IPS DF 4.7 (cell line): ENCODE data around the gene AFDN.

Source experiments
- DNase-seq: peaks from one replicate; pipeline ENCODE4 v3.0.0-alpha.2; 2013; ENCODE audit warnings: low spot score; ENCODE audit errors: extremely low read depth

The AFDN gene, protein sequence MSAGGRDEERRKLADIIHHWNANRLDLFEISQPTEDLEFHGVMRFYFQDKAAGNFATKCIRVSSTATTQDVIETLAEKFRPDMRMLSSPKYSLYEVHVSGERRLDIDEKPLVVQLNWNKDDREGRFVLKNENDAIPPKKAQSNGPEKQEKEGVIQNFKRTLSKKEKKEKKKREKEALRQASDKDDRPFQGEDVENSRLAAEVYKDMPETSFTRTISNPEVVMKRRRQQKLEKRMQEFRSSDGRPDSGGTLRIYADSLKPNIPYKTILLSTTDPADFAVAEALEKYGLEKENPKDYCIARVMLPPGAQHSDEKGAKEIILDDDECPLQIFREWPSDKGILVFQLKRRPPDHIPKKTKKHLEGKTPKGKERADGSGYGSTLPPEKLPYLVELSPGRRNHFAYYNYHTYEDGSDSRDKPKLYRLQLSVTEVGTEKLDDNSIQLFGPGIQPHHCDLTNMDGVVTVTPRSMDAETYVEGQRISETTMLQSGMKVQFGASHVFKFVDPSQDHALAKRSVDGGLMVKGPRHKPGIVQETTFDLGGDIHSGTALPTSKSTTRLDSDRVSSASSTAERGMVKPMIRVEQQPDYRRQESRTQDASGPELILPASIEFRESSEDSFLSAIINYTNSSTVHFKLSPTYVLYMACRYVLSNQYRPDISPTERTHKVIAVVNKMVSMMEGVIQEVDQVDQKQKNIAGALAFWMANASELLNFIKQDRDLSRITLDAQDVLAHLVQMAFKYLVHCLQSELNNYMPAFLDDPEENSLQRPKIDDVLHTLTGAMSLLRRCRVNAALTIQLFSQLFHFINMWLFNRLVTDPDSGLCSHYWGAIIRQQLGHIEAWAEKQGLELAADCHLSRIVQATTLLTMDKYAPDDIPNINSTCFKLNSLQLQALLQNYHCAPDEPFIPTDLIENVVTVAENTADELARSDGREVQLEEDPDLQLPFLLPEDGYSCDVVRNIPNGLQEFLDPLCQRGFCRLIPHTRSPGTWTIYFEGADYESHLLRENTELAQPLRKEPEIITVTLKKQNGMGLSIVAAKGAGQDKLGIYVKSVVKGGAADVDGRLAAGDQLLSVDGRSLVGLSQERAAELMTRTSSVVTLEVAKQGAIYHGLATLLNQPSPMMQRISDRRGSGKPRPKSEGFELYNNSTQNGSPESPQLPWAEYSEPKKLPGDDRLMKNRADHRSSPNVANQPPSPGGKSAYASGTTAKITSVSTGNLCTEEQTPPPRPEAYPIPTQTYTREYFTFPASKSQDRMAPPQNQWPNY (N-terminal part only)

DNA sequence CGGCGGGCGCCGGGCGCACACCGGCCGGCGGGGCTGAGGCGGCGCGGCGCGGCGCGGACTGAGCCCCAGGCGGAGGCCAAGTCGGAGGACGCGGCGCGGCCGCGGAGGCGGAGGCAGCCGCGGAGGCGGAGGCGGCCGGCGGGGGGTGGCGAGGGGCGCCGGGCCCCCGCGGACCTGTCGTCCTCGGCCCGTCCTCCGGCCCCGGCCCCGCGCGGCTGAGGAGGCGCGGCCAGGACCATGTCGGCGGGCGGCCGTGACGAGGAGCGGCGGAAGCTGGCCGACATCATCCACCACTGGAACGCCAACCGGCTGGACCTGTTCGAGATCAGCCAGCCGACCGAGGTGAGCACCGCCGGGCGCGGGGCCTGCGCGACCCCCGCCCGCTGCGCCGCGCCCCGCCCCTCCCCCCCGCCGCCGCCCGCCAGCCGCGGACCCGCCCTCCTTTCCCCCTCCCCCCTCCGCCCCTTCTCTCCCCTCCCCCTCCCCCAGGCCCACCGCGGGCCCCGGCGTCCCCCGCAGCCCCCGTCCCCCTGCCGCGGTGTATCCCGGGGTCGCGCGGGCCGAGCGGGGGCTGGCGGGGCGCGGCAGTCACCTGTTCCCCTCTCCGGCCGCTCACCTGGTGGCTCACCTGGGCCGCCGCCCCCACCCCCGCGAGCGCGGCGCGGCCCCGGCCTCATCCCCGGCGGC is at the start of gene AFDN:
Gene AFDN, plus strand, starts transcription at position 16 of the 687 bp plus-strand sequence. Its CDS starts 222 bp downstream, at position 238.
- no peak for DNase-seq

DNA sequence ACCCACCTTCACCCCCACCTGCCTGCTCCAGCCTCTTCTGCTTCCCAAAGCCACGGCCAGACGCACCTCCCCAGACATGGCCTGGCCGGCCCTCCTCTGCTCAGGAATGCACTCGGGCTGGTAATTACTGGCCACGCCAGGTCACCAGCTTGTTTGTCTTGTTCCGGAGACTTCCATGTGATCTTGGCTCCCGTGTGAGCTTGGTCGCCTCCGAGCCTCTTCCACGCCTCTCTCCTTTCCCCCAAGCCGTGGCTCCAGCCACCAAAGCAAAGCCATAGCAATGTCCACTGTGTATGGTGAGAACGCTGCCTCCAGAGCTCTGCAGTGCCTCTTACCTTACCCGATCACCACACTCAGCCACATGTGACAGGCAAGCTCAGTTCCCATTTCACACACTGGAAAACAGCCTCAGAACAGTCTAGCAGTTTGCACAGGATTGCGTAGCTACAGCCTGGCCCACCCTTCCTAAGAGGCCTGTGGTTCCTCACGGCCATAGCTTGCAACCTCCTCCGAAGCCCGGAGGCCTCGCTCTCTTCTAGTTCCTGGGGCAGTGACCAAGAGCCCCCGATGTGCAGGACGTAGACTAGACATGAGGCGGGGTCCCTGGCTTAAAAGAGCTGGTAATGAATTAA is 48.1 kb upstream of the AFDN start:
- DNase-seq: no peak

DNA sequence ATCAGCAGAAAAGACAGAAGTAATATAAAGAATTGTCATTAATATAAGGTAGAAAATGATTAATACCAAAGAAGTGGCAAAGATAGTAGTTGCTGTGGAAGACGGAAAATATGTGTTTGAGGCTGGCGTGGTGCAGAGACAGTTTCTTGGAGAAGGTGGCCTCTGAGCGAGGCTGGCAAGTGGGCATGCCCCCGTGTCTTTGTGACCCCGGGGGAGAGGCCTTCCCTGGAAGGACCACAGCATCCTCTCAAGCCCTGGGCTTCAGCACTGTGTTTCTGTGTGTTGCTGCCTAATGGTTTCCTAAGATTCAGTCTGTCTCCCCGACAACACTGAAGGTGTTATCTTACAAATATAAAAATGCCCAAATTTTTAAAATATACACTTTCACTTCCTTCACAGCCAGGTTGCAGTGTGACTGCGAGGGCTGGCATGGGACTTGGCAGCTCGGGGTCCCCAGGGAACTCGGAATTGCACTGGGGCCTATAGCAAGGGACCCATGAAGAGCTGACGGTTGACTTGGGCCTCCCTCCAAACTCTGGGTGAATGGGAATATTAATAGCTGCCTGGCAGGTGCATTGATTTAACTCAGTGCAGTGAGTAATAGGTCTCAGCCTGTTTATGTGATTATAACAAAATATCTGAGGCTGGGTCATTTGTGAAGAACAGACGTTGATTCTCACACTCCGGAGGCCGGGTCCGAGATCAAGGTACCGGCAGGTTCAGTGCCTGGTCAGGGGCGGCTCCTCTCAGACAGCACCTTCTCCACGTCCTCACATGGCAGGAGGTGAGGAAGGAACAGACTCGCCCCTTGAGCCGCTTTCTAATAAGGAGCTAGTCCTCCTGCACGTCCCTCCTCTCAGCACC is 47.4 kb upstream of the AFDN start:
- DNase-seq: no peak

DNA sequence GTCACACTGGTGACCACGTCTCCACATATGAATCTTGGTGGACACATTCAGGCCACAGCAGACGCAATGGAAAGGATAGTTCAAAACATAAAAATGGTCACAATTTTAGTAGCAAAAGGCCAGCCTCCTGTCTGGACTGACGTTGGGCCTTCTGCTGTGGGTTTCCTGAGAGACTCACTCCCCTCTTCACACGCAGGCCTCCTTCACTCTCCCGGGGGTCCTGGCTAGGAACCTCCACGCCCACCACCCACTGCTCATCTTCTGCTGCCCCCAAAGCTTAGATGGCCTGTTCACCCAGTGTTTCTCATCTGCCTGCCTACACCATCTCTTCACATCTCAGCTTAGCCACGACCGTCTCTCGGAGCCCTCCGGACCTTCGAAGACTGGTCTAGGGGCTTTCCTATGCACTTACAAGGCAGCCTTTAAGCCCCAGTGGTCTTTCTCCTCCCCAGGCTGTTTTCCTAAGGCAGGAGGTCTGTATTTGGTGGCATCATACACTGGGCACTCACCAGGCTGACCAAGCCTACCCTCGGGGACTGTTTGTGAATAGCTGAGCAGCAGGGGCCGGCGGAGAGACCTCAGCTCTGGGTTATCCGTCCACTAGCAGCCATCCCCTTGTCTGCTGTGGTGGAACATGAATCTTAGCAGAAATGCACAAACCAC is 46.6 kb upstream of the AFDN start:
- no peak for DNase-seq

DNA sequence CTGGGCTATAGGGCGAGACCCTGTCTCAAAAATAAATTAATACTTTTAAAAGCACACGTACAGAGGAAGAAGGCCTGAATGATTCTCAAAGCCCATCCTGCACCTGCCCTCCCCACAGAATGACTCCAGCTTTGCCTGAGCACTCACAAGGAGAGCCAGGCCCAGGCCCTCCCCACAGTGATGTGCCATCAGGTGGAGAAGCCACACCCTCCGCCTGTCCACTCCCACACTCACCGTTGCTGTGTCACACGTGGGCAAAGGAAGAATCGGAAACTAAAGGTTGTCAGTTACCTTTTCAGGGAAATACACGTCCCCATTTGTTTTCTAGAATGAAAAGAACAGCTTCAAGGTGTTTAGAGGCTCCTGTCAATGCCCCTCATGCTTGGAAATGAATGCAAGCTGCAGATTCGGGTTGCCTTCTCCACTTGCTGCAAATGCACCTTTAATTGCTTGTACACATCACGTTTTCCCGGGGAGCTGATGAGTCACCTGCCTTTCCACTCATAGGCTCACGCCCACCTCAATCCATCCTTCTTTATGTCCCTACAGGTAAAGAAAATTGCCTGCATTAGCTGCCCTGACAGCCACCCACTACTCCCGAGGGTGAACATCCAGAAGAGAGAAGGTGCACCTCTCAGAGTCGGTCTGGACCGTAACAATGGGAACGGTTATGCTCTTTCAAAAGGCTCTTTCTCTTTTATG is 45.5 kb upstream of the AFDN start:
- no peak for DNase-seq

DNA sequence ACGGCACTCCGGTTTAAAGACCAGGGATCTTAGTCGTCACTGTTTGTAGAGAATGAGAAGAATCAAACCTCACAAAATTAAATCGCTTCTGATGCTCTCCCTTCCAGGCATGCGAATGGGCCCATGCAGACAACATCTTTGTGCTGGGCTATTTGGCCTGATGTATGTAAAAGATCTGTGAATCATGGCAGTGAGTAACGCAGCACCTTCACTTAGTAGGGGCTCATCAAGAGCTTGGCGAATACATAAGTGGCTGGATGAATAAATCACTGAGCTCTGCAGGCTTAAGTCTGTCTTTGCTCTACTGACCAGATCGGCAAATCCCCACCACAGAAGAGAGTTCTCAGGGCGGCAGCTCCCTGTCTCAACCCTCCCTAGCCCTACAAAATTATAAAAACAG is 44.8 kb upstream of the AFDN start:
- DNase-seq: no peak

DNA sequence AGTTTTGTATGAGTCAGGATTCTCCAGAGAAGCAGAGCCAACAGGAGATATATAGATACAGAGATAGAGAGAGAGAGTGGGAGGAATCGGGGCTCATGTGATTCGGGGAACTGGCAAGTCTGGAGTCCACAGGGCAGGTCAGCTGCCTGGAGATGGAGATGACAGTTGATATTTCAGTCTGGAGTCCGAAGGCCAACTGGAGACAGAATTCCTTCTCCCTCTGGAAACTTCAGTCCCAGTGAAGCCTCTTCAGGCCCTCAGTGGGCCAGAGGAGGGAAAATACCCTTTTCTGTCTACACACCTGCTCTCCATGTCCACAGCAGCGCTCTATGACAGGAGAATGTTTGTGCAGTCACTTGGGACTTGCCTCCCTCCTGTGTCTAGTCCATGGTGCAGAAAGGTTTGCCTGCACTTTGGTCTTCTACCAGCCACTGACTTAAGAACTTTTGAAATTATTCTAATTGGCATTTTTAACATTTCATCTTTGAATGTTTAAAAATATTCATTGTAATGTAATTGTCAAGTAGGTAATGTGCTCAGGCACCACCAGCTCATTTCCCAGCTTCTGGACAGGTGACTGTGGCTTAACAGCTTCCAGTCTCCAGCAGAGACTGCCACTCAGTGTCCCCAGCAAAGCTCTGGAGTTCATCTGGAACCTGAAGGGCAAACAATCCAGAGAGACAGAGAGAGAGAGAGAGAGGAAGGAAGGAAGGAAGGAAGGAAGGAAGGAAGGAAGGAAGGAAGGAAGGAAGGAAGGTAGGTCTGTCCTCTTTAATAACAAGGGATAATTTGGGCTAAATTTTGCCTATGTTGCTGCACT is 43.8 kb upstream of the AFDN start:
- DNase-seq: no peak

DNA sequence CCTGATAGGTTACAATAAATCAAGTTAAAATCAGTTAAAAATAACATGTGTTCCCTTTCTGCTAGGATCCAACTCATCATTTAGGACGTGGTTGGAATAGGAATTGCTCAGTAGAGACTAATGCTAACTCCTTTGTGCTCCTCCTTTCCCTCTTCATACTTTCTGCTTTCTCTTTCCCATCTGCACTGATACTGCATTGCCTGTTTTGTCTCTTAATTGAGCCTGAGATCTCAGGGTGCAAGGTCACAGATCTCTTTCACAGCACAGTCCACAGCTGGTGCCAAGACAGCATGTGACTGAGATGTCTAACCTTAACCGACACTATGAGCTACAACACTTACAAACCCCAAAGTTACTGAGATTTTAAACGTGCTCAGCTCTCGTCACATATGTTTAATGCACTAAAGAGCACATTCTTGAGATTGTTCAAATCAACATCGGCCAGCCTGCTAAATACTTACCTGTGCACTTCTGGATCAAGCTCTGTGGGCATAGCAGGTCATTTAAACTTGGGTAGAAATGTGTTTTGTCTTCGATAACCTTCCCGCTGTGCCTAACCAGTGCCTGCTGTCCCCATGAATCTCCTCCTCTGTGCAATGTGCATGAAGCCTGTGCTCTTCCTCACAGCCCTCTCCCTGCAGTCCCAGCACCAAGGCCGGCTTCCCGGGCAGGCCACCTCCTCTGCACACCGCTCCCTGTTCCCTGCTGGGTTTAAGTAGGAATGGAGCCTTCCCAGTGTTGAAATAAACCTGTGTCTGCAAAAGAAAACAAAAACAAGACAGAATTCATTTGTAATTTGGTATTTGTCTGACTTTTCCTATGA is 39.6 kb upstream of the AFDN start:
- DNase-seq: no peak

DNA sequence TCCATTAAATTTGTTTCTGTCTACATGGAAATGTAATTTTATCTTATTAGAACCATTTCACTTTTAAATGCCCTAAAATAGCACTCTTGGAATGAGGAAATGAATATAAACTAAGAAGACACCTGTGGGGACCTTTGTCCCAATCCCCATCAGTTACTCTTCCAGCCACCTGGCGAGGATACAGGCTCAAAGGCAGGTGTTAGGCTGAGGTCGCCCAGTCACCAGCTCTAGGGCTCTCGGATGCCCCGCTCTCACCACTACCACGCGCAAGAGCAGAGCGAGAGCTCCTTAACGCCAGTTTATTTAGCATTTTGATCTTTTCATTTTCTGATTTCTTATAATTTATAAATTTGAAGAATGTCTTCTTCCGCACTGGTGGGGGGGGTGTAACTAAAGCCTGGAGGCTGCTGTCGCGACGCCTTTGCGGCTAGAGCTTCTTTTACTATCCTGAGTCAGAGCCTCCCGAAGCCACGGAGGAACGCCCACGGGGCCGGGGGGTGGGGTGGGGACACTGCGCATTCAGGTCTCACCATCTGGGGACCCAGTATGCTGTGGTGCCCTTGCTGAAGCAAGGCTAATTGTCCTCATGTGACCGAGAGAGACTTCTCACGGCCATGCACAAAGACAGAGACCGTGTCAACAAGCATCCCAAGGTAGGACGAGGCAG is 38.7 kb upstream of the AFDN start:
- DNase-seq: no peak

DNA sequence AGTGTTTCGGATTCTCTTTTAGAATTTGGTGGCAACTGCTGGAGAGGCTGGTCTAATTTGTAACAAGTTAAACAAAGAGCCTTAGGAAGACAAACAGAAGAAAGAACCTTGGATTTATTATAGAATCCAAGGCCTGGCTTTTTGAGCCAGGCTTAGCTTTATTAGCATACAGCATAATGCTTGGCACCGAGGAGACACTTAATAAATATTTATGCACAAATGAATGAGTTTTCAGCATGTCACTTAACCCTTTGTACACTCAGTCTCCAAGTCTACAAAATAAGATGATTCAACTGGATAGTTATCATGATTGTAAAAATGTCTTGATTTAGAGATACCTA is 38.2 kb upstream of the AFDN start:
- DNase-seq: no peak

DNA sequence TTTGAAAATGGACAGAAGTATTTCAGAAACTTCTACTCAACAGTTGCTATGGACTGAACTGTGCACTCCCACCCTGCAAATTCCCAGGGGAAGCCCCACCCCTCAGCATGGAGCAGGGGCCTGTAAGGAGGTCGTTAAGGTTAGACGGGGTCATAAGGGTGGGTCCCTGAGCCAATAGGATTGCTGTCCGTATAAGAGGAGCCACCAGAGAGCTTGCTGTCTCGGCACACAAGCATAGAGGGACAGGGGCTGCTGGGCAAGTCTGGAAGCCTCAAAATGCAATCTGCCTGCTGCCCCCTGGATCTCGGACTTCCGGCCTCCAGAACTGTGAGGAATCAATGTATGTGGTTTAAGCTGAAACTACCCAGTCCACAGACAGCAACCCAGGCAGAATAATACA is 37.4 kb upstream of the AFDN start:
- no peak for DNase-seq

DNA sequence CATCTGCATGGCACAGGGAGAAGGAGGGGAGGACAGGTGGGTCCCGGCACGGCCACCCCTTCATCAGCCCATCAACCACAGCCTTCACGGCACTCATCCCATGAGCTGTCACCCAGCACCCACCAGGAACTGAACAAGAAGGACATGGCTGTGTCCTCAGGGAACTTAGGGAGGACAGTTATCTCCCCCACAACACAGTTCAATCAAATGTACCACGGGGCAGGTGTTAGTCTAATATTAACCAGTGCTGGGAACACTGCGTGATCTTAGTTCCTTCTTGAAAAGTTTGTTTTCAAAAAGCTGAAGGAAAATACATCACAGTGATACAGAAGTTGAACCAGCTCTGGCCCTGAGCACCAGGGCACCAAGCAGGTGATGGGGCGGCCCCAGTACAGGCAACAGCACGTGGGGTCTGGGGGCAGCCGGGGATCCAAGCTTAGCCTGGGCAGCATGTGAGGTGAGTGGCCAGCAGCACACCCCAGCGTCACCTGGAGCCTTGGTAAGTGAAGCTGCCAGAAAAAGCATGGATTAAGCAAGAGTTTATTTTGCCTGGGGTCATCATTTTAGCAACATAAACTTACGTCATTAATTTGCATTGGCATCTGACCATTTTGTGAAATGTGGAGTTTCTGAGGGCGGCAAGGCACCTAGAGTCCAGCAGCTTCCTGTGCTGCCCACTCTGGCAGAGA is 35.5 kb upstream of the AFDN start:
- DNase-seq: no peak

DNA sequence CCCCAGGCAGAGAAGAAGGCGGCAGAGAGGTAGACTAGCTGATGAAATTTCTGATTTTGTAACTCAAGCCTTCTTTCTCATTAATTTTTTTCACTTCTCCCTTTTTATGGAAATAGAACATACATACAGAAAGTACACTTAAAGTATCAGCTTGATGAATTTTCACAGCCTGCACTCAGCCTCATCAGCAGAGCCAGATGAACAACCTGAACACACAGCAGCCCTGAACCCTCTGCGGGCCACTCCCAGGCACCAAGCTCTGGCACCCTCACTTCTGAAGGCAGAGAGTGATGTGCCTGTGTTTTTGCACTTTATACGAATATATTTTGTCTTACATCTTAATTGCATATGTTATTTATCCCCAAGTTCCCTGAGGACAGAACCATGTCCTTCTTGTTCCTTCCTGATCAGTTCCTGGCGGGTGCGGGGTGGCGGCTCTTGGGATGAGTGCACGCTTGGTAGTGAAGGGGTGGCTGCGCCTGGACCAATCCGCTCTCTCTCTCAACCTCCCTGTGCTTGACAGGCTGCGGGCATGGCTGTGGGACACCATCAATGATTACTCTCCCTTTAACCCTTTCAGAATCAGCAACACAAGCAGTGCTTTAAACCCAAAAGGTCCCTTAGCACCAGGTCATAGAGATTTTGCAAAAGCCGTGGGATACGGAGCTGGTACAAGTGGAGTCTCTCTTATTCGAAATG is 34.8 kb upstream of the AFDN start:
- no peak for DNase-seq

DNA sequence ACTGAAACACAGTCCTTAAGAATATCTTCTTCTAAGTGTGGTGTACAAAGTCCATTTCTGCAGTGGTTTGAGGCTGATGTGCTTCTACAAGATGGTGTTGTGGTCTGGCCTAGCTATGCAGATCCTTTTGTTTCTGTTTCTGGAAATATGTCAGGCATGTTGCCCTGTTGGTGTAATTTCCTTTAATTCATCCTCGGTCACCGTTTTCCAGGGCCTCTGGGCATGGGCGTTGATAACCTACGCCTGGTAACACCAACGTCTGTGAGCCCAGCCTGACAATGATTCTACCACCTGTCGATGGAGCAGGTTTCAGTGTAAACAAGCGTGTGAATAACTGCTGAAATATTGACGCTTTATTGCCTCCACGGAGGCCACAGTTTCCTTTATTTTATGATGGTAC is 33.3 kb upstream of the AFDN start:
- no peak for DNase-seq
